Activated CD4-positive, alpha-beta T cell treated with anti-CD3 and anti-CD28 coated beads for 48 hours (primary cell): ENCODE results near the gene TTC36.
"Not testable (repeated sequence)": the region's sequence is repeated elsewhere in the genome, so short reads cannot be mapped to it uniquely, and the experiment has no call there.

Source experiments
- DNase-seq: peaks from one replicate; pipeline ENCODE4 v3.0.0-alpha.2; 2020

TTC36 gene

GRCh38 chr11:118532852-118533768 is 5.8 kb downstream of the TTC36 start:
- no peak for DNase-seq

DNA sequence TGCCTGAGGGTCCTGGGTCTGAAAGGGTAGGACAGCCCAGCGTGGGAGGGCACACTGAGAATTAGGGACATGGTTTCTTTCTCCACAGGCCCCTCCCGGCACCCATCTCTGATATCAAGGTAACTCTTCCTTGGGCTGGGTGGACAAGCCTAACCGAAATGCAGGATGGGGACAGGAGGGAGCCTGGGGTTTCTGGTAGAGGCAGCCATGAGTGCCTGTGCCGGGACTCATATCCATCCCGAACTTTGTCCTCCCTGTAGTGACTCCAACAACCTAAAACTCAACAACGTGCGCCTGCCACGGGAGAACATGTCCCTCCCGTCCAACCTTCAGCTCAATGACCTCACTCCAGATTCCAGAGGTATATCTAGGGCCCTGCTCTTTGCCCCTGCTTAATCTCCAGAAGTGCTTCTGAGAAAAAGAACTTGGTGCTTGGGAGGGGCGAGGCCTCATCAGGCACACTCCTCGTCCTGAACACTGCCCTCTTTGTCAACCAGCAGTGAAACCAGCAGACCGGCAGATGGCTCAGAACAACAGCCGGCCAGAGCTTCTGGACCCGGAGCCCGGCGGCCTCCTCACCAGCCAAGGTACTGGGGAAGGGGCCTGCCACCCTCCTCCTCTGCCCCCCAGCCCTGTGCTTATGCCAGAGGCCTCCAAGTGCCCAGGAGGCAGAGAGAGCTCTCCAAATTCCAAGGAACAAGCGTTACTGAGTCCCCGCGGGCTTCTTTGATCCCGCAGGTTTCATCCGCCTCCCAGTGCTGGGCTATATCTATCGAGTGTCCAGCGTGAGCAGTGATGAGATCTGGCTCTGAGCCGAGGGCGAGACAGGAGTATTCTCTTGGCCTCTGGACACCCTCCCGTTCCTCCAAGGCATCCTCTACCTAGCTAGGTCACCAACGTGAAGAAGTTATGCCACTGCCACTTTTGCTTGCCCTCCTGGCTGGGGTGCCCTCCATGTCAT is 6.8 kb downstream of the TTC36 start:
- DNase-seq, result no peak

GRCh38 chr11:118535261-118535660 is 8.0 kb downstream of the TTC36 start:
- no peak for DNase-seq

GRCh38 chr11:118536726-118537125 is 9.5 kb downstream of the TTC36 start:
- no peak for DNase-seq

- no peak for DNase-seq
Measured at GRCh38 chr11:118537409-118537980, 10.2 kb downstream of the TTC36 start.

GRCh38 chr11:118544010-118544646 is 16.9 kb downstream of the TTC36 start:
- DNase-seq, result no peak

DNA sequence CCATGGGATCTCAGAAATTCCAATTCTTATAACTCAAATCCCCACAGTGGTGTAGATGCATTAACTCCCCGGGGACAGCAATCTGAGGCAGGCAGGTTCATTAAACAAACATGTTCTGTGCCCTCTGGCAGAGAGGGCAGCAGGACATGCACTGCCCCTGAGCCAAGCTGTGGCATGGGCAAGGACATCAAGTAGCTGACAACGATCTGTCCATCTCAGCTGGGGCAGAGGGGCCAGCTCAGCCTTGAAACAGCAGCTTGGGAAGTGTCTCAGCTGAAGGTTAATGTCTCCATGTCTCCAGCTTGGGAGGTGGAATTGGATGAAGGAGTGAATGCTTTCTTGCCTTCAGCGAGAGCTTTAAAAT is 17.4 kb downstream of the TTC36 start:
- DNase-seq, result no peak

- DNase-seq, result no peak
Measured at GRCh38 chr11:118545533-118545932, 18.3 kb downstream of the TTC36 start.

DNA sequence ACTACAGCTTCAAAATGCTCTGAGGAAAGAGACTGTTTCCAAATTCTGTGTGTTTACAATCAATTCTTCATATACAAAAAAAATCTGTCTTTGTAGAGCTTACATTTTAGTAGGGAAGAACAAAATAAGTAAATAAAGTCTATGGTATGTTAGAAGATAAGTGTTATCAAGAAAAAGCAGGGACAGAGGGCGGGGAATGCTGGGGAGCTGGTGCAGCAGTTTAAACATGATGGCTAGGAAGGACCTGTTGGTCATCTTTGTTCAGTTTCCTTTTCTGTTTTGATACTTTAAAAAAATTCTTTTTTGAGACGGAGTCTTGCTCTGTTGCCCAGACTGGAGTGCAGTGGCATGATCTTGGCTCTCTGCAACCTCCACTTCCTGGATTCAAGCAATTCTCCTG is 19.9 kb downstream of the TTC36 start:
- no peak for DNase-seq

- no peak for DNase-seq
Measured at GRCh38 chr11:118552341-118552740, 25.1 kb downstream of the TTC36 start.

GRCh38 chr11:118560806-118561205 is 33.5 kb downstream of the TTC36 start:
- DNase-seq, result no peak

GRCh38 chr11:118565051-118565450 is 37.8 kb downstream of the TTC36 start:
- DNase-seq, result no peak

DNA sequence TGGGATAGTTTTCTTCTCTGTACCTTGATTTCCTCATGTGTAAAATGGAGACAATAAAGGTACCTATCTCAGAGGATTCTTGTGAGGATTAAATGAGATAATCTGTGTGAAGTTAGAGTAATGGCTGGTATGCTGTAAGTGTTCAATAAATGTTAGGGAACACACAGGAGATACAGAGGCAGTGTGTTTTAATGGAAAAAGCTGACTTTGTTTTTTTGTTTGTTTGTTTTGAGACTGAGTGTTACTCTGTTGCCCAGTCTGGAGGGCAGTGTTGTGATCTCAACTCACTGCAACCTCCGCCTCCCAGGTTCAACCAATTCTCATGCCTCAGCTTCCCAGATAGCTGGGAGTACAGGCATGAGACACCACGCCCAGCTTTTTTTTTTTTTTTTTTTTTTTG is 42.4 kb downstream of the TTC36 start:
- DNase-seq, result no peak

- no peak for DNase-seq
Measured at GRCh38 chr11:118570787-118571186, 43.5 kb downstream of the TTC36 start.

DNA sequence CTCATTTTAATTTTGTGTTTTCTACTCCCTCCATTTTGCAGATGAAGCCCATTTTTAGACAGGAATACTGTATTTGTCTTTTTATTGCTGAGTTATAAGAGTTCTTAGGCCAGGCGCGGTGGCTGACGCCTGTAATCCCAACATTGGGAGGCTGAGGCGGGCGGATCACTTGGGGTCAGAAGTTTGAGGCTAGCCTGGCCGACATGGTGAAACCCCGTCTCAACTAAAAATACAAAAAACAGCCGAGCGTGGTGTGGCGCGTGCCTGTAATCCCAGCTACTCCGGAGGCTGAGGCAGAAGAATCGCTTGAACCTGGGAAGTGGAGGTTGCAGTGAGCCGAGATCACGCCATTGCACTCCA is 44.4 kb downstream of the TTC36 start:
- DNase-seq, result peak; percentile 31

DNA sequence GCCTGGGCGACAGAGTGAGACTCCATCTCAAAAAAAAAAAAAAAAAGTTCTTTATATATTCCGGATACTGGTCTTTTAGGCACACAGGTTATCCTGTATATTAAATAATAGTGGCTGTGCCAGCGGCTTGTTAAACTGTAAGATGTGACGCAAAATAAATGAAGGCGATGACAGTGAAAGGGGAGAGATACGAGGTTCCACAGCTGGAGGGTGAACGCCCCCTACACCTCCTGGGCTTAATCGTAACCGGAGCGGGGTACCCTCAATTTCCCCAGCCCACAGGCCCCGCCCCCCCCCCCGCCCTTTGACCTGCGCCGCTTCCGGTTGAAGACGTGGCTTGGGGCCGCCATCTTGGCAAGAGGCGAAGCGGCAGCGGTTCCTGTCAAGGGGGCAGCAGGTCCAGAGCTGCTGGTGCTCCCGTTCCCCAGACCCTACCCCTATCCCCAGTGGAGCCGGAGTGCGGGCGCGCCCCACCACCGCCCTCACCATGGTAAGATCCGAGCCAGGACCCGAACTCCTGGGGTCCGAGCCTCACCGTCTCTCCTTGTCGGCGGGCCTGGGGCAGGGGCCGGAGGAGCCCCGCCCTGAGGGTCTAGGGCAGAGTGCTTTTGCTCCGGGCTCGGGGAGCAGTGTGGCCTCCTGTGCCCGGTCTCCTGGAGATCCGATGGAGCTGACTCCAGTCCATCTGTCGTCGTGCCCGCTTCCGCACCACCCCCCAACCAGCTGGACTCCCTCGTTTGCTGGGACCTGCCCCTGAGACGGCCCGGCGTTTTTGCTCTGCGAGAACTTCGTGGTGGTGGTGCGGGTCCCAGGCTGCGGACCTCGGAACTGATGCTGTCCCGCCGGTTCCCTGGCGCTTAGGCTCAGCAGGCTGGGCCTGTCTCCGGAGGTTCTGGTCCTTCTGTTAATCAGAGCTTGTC is 45.0 kb downstream of the TTC36 start, which contains the start of gene ARCN1:
TSS of gene ARCN1 (plus strand) at position 349 of the 920 bp plus-strand sequence. CDS start at position 488, 139 bp downstream.
- peak; percentile 84 for DNase-seq

DNA sequence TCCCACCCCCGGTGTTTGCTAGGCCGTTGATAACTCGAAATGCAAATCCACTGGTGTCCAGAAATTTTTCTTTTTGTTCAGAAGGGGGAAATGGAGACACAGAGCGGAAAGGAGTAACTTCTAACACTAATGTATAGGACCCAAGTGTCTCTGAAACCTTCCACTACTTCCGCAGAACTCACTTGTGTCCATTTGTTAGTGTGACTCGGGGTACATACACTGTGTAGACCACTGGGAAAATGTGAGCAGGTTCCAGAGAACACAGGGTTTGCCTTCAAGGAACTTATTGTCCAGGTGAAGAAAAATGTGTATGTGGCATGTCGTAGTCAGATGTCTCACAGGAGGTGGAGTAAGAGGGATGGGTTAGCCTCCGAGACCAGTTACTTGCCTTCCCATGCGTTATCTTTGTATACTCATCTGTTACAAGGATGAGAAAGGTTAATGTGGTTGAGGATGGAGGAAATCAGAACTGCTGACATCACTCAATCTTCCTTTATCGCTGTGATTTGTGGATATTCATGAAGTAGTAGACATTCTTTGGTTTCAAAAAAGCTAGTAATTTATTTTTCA is 45.8 kb downstream of the TTC36 start:
- peak; percentile 35 for DNase-seq

GRCh38 chr11:118574636-118575035 is 47.4 kb downstream of the TTC36 start:
- no peak for DNase-seq

DNA sequence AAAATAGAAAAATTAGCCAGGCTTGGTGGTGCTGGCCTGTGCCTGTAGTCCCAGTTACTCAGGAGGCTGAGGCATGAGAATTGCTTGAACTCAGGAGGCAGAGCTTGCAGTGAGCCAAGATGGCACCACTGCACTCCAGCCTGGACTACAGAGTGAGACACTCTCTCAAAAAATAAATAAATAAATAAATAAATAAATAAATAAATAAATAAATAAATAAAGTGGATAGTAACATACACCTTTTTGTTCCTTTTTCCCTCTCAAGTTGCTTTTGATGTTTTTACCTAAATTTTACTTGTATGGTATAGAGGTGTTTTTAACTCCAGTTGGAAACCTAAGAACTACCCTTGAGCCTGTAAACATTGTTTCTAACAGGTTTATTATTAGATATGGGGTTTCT is 50.7 kb downstream of the TTC36 start:
- not testable (repeated sequence) for DNase-seq
